ENCODE data around the gene SPINT1.
"Not testable (repeated sequence)": the region's sequence is repeated elsewhere in the genome, so short reads cannot be mapped to it uniquely, and the experiment has no call there.

The SPINT1 gene

DNA sequence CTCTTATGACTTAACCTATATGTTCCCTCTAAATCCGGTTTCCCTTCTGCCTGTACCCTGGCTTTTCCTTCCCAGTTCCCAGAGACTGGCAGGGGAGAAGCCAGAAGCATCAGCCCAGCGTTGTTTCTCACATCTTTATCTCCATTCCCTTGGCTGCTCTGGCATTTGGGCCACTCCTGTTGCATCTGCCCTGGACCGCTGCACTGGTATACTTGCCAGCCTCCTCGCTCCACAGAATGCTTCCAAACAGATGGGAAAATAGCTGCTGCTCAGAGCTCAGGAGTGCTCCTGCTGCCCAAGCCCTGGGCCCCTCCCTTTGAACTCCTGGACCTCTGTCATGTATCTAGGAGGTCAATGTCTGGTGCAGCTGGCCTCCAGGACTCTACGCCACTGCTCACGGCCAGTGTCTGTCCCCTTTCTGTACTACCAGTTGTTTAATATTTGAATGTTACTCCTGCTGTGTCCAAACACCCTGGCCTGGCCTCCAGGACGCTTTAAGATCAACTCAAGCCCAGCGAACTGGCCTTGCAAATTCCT is 6.8 kb downstream of the SPINT1 start:
- DNase-seq (ENCODE audit: insufficient read length): no peak
- FAIRE-seq: no peak
- no peak for TF ChIP-seq POLR2AphosphoS5 (IDR thresholded peaks at IDR 0.05; ENCODE audit: low read depth, low read length)
- TF ChIP-seq POLR2A (IDR thresholded peaks at IDR 0.05; ENCODE audit: low read depth, low read length): no peak
- TF ChIP-seq TAF1 (IDR thresholded peaks at IDR 0.05; ENCODE audit: borderline replicate concordance, low read depth, low read length): no peak

DNA sequence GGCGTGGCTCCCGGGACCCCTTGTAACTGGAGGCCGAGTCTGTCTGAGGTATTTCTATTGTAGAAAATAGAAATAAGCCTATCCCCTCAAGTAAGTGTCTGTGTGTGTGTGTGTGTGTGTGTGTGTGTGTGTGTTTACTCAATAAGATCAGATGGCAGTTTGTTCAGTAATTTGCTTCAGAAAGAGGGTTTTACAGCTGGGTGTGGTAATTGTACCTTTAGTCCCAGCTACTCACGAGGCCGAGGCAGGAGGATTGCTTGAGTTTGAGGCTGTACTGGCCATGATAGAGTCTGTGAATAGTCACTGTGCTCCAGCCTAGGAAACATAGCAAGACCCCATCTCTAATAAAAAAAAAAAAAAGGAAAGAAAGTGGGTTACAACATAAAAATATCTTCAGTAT is 8.7 kb downstream of the SPINT1 start:
- TF ChIP-seq POLR2AphosphoS5 (IDR thresholded peaks at IDR 0.05; ENCODE audit: low read depth, low read length): no peak
- no peak for TF ChIP-seq POLR2A (IDR thresholded peaks at IDR 0.05; ENCODE audit: low read depth, low read length)
- TF ChIP-seq TAF1 (IDR thresholded peaks at IDR 0.05; ENCODE audit: borderline replicate concordance, low read depth, low read length): no peak
- DNase-seq (ENCODE audit: insufficient read length) (no peak), FAIRE-seq (no peak)

DNA sequence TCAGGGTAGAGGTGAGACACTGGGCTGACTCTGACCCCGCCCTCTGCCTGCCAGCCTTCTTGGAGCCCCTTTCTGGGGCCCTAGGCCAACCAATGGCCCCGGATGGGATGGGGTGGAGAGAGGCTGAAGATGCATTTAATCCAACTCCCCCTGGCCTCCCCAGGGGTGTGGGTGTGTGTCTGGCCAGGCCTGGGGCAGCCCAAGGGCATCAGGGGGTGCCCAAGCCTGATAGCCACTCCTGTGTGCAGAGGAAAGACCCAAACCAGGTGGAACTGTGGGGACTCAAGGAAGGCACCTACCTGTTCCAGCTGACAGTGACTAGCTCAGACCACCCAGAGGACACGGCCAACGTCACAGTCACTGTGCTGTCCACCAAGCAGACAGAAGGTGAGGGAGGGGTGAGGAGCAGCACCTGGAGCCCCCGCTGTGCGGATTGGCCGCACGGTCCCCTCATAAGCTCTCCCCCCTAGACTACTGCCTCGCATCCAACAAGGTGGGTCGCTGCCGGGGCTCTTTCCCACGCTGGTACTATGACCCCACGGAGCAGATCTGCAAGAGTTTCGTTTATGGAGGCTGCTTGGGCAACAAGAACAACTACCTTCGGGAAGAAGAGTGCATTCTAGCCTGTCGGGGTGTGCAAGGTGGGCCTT is 9.5 kb downstream of the SPINT1 start:
- FAIRE-seq: no peak
- no peak for DNase-seq (ENCODE audit: insufficient read length)
- no peak for TF ChIP-seq POLR2A (IDR thresholded peaks at IDR 0.05; ENCODE audit: low read depth, low read length)
- no peak for TF ChIP-seq POLR2AphosphoS5 (IDR thresholded peaks at IDR 0.05; ENCODE audit: low read depth, low read length)
- TF ChIP-seq TAF1 (IDR thresholded peaks at IDR 0.05; ENCODE audit: borderline replicate concordance, low read depth, low read length): no peak

DNA sequence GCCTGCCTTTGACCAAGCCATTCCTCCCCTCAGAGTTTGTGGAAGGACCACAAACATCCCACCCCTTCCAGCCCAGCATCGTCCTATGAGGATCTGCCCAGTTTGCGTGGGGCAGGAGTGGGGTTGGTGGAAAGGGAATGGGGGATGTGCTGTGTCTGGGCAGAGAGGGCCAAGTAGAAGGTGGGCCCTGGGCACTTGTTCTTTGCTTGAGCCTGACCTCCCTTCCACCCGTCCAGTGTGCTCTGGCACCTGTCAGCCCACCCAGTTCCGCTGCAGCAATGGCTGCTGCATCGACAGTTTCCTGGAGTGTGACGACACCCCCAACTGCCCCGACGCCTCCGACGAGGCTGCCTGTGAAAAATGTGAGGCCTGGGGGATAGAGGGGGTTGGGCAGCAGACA is 10.3 kb downstream of the SPINT1 start:
- FAIRE-seq (no peak), DNase-seq (ENCODE audit: insufficient read length) (no peak)
- TF ChIP-seq POLR2AphosphoS5 (IDR thresholded peaks at IDR 0.05; ENCODE audit: low read depth, low read length): no peak
- no peak for TF ChIP-seq POLR2A (IDR thresholded peaks at IDR 0.05; ENCODE audit: low read depth, low read length)
- no peak for TF ChIP-seq TAF1 (IDR thresholded peaks at IDR 0.05; ENCODE audit: borderline replicate concordance, low read depth, low read length)

DNA sequence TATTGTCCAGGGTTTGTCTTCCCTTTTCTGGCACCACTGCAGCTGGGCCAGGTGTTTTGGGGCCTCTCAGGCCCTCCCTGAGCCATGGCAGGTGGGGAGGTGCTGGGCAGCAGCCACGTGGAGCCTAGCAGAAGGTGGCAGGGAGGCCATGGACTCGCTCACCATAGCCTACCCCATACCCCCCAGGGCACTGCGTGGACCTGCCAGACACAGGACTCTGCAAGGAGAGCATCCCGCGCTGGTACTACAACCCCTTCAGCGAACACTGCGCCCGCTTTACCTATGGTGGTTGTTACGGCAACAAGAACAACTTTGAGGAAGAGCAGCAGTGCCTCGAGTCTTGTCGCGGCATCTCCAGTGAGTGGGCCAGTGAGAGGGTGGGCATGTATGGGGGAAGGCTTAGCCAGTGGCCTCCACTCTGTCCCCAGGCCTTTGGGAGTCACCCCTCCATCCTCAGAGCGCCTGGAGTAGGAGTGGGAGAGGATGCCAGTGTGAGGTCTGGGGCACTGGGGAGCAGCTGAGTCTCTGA is 11.9 kb downstream of the SPINT1 start:
- DNase-seq (ENCODE audit: insufficient read length) (no peak), FAIRE-seq (no peak)
- no peak for TF ChIP-seq POLR2AphosphoS5 (IDR thresholded peaks at IDR 0.05; ENCODE audit: low read depth, low read length)
- TF ChIP-seq POLR2A (IDR thresholded peaks at IDR 0.05; ENCODE audit: low read depth, low read length): no peak
- no peak for TF ChIP-seq TAF1 (IDR thresholded peaks at IDR 0.05; ENCODE audit: borderline replicate concordance, low read depth, low read length)

DNA sequence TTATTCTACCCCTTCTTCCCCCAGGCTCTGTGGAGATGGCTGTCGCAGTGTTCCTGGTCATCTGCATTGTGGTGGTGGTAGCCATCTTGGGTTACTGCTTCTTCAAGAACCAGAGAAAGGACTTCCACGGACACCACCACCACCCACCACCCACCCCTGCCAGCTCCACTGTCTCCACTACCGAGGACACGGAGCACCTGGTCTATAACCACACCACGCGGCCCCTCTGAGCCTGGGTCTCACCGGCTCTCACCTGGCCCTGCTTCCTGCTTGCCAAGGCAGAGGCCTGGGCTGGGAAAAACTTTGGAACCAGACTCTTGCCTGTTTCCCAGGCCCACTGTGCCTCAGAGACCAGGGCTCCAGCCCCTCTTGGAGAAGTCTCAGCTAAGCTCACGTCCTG is 12.9 kb downstream of the SPINT1 start:
- FAIRE-seq (no peak), DNase-seq (ENCODE audit: insufficient read length) (no peak)

DNA sequence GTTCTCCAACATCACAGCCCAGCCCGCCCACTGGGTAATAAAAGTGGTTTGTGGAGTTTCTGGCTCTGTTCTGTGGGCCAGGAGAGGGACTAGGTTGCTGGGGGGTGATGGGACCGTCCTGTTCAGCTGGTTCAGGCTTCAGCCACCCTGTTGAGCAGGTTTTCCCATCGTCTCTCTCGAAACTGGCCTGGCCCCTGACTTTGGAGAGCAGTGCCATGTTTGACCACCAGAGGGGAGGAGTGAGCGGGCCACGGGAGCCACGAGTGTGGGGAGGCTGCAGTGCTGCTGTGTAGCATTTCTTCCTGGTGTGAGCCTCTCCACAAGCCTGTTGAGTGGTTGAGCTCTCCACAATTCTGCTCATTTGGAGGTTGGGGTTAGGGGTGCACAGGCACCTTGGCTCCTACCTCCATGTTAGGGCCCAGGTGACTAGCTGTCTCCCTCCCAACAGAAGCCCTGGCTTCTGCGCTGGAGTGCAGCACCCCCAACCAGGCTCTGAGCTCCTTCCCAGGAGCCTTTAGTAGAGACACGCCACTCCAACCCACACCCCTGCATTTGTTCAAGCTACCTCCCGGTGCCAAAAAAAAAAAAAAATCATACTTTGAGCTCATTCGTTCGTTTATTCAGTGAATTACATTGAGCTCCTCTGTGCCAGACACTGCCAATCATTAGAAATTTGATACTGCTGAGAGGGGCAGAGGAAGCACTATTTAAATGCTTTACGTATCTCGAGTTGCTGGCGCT is 13.9 kb downstream of the SPINT1 start:
- TF ChIP-seq POLR2AphosphoS5 (IDR thresholded peaks at IDR 0.05; ENCODE audit: low read depth, low read length) (no peak), POLR2A (IDR thresholded peaks at IDR 0.05; ENCODE audit: low read depth, low read length) (no peak), TAF1 (IDR thresholded peaks at IDR 0.05; ENCODE audit: borderline replicate concordance, low read depth, low read length) (no peak)
- peak; percentile 85 for DNase-seq (ENCODE audit: insufficient read length)
- FAIRE-seq: peak; percentile 95

More for the DNA sequence above, 12.9 kb downstream of the SPINT1 start:
- TF ChIP-seq TAF1 (IDR thresholded peaks at IDR 0.05; ENCODE audit: borderline replicate concordance, low read depth, low read length) (no peak), POLR2AphosphoS5 (IDR thresholded peaks at IDR 0.05; ENCODE audit: low read depth, low read length) (no peak), POLR2A (IDR thresholded peaks at IDR 0.05; ENCODE audit: low read depth, low read length) (no peak)

DNA sequence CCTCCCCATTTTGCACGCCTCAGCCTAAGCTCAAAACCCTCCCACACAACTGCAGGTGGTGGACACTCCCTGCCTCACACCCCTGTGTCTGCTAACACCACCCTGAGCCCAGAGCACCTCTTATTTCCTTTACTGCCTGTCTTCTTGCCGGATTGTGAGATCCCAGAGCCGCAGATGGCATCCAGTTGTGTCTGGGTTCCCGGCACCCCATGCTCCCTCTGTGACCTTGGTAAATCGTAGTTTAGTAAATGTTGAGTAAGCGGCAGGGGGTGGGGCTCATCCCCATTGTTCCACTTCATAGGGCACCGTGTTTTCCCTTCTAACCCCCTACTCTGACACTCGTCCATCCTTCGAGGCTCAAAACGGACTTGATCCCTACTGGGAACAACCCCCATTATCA is 14.9 kb downstream of the SPINT1 start:
- no peak for TF ChIP-seq POLR2AphosphoS5 (IDR thresholded peaks at IDR 0.05; ENCODE audit: low read depth, low read length)
- TF ChIP-seq TAF1 (IDR thresholded peaks at IDR 0.05; ENCODE audit: borderline replicate concordance, low read depth, low read length): no peak
- TF ChIP-seq POLR2A (IDR thresholded peaks at IDR 0.05; ENCODE audit: low read depth, low read length): no peak
- FAIRE-seq (peak; percentile 44), DNase-seq (ENCODE audit: insufficient read length) (no peak)

DNA sequence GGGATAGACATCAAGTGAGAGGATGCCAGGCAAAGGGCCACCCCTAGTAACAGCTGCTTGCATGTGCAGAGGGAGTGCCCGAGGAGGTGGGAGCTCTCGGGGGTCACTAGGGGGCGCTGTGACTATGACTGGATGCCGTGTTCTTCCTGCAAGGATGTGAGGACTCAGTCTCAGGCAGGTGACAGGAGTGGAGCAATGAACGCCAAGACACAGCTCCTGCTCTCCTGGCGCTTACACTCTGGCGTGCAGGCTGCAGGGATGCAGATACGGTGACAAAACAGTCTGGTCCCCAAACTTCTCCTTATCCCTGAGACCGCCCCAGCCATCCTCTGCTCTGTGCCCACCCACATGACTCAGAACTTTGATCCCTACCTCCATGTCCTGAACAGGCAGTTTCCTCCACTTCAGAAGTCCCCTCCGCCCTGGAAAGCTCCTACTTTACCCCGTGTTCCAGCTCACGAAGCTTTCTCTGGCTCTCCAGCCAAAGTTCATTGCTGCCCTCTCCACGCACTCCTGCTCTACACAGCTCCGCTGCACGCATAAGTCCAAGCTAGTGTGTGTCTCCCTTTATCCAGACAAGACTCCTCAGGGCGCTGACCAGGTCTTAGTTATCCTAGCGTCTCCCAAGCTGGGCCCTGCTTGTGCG is 15.5 kb downstream of the SPINT1 start:
- FAIRE-seq: peak; percentile 89
- peak; percentile 75 for DNase-seq (ENCODE audit: insufficient read length)
- no peak for TF ChIP-seq POLR2AphosphoS5 (IDR thresholded peaks at IDR 0.05; ENCODE audit: low read depth, low read length)
- no peak for TF ChIP-seq POLR2A (IDR thresholded peaks at IDR 0.05; ENCODE audit: low read depth, low read length)
- no peak for TF ChIP-seq TAF1 (IDR thresholded peaks at IDR 0.05; ENCODE audit: borderline replicate concordance, low read depth, low read length)

DNA sequence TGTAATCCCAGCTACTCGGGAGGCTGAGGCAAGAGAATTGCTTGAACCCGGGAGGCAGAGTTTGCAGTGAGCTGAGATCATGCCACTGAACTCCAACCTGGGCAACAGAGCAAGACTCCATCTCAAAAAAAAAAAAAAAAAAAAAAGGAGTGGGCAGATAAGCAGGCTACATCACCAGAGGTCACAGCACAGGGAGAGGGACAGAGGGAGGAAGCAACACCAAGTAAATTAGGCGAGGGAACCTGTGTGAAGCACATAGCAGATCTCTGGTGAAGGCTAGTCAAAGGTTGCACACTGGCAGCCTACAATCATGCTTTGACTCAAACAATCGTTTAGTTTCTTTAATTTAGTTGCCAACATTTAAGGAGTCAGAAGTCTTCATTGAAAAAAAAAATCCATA is 17.3 kb downstream of the SPINT1 start:
- FAIRE-seq; DNase-seq (ENCODE audit: insufficient read length): not testable (repeated sequence)

DNA sequence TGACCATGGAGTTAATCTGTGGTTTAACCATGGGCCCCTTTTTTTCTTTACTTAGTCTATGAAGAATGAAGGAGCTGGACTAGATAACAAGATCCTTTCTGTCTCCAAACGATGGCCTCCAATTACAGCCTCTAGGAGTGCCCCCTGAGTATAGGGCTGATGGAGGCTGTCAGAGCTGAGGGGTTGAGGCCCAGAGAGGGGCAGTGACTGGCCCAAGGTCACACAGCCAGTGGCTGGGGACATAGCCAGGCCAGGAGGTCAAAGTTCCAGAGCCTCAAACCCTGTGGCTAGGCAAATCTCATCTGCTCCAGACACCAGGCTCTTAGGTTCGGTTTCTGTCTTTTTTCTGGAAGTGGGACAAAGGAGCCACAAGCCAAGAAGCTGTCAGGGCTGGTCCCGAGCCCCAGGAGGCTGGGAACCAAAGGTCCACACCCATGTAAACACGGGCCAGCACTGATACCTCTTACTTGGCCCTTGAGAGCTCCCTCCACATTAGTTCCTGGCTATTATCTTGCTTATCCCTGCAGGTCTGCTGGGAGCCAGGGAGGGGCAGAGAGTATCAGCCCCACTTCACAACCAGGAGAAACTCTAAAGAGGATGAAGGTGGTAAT is 19.9 kb downstream of the SPINT1 start:
- DNase-seq (ENCODE audit: insufficient read length) (no peak), FAIRE-seq (no peak)

More for the DNA sequence above, 19.9 kb downstream of the SPINT1 start:
- TF ChIP-seq POLR2AphosphoS5 (IDR thresholded peaks at IDR 0.05; ENCODE audit: low read depth, low read length) (no peak), POLR2A (IDR thresholded peaks at IDR 0.05; ENCODE audit: low read depth, low read length) (no peak), TAF1 (IDR thresholded peaks at IDR 0.05; ENCODE audit: borderline replicate concordance, low read depth, low read length) (no peak)

Measured in GM12892 (cell line).